NCI-H748 treated with DMSO at 0.1 percent for 48 hours (cell line): ENCODE data around the gene CD3D.
"Not testable (repeated sequence)": the region's sequence is repeated elsewhere in the genome, so short reads cannot be mapped to it uniquely, and the experiment has no call there.

ENCODE experiments used
- DNase-seq: peaks from one replicate; lab custom pipeline; 2025; lab: John Stamatoyannopoulos, UW

CD3D gene

DNA sequence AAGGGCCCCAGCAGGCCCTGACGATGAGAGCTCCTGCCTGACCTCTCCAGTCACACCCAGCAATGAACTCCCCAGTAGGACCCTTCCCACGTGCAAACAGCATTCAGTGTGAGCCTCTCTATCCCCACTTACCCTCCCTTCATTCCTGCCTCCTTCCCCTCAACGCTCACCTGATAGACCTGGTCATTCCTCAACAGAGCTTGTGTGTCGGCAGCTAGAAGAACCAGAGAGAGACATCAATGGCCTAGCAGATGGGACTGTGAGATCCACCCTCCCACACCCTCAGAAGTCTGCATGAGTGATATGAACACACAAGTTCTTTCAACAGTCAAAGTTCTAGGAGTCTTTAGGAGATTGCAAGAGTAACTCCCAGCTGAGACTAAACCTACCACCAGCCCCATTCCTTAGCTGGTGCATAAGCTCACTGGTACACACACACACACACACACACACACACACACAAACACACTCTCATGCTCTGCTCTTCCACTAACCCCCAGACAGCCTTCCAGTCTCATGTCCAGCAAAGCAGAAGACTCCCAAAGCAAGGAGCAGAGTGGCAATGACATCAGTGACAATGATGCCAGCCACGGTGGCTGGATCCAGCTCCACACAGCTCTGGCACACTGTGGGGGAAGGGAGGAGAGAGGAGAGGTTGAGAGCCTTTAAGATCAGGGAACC, 3.1 kb downstream of the CD3D start:
- DNase-seq: no peak

DNA sequence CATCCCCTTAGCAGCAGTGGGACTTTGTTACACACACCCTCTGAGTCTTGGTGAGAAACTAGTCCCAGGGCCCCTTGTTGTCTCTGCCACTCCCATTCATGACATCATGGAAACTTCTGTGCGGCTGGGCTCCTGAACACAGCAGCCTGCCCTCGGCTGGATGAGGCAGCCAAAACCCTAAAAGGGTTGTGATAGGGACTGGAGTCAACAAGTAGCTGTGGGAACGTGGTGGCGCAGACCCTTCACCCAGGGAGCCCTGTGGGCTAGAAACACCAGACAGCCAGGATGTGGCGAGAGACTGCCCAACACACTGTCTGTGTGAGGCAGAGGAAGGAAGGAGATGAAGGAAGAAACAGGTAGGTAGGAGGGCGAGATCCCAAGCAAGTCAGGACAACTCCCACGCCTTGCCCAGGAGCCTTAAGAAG, 3.9 kb downstream of the CD3D start:
- DNase-seq: no peak

GRCh38 chr11:118334745-118335144, 7.8 kb downstream of the CD3D start:
- no peak for DNase-seq

GRCh38 chr11:118328745-118329144, 13.8 kb downstream of the CD3D start:
- DNase-seq: no peak

- DNase-seq: no peak
These were observed 17.2 kb downstream of the CD3D start for GRCh38 chr11:118325283-118325682.

- DNase-seq: no peak
These were observed 19.8 kb downstream of the CD3D start for GRCh38 chr11:118322721-118323120.

GRCh38 chr11:118321386-118322082, 21.0 kb downstream of the CD3D start:
- no peak for DNase-seq

DNA sequence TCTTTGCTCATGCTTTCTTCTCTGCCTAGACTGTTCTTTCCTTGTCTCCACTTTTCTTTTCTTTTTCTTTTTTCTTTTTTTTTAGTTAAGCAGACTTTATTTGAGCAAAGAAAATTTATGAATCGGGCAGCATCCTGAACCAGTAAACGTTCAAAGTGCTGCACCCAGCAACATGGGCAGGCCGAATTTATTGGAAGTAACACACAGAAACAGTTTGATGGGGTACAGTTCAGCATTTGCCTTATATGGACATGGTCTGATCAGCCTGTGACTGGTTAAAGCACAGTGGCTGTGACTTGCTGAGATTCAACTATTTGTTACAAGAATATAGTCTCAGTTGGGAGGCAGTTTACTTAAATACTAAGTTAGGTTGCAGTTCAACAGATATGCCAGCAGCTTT, 22.0 kb downstream of the CD3D start:
- DNase-seq: no peak

GRCh38 chr11:118319337-118319707, 23.2 kb downstream of the CD3D start:
- DNase-seq: no peak

DNA sequence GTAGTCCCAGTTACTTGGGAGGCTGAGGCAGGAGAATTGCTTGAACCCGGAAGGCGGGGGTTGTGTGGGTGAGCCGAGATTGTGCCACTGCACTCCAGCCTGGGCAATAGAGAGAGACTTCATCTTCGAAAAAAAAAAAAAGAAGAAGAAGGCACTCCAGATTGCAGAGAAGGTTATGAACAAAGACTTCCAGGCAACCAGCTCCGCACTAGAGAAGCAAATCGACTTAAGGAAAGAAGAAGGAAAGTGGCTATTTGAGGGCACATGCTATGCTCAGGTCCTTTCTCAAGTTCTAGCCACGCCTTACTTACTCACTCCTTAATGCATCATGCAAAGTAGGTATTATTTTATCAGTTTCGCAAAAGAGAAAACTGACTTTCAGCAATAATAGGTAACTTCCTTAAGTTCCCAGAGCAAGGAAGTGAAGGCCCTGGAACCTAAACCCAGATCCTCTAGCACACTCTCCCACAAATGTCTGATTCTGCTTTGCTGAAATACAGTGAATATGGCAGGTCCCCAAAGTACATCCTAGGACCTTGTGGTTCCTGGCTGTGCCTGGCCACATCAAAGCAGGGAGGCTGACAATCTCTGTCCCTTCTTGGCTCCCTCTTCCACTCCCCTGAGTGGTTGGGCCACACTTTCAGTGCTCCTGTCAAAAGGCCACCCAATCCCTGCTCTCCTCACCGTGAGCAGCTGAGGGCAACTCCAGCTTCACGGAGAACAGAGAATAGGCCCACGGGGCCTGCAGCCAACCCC, 23.7 kb downstream of the CD3D start:
- DNase-seq: no peak

GRCh38 chr11:118318124-118318523, 24.4 kb downstream of the CD3D start:
- no peak for DNase-seq

GRCh38 chr11:118314988-118315411, 27.5 kb downstream of the CD3D start:
- no peak for DNase-seq

GRCh38 chr11:118313242-118313641, 29.3 kb downstream of the CD3D start:
- no peak for DNase-seq

- no peak for DNase-seq
These were observed 30.2 kb downstream of the CD3D start for GRCh38 chr11:118312328-118312727.

GRCh38 chr11:118311518-118311917, 31.0 kb downstream of the CD3D start:
- no peak for DNase-seq

DNA sequence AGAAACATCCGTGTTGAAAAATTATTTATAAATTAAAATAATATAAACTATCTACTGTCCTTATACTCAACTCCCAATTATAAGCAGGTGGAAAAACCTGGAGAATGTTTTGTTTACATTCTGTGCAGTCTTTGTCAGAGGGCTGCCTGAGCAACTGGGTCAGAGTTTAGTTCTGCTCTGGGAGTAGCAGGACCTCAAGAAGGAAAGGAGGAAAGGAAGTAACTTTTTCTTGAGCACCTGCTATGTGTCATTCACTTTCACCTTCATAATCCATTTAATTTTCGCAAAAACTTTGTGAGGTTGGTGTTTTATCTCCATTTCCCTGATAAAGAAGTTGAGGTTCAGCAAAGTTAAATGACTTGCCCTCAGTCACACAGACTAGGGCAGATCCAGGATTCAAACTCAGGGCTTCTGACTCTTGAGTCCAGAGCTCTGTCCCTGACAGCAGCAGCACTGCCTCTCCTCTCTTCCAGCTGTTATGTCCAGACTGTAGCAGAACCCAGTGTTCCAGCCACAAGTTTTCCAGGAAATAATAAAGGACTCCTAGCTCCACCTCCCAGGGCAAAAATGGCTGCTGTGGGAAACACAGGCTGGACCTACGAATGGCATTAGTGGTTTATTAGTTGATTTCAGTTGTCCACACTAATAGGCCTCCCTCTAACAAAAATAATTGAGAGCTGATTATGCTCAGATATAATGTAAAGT, 31.6 kb downstream of the CD3D start:
- no peak for DNase-seq

DNA sequence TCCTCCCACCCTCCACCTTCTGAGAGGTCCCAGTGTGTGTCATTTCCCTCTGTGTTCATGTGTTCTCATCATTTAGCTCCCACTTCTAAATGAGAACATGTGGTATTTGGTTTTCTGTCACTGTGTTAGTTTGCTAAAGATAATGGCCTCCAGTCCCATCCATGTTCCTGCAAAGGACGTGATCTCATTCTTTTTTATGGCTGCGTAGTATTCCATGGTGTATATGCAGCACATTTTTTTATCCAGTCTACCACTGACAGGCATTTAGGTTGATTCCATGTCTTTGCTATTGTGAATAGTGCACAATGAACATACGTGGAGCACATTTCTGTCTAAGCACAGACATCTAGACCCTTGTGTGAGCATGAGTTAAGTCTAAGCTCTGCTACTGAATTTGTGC, 32.2 kb downstream of the CD3D start:
- DNase-seq: no peak

GRCh38 chr11:118308995-118309528, 33.4 kb downstream of the CD3D start:
- DNase-seq: not testable (repeated sequence)

- DNase-seq: no peak
These were observed 35.9 kb downstream of the CD3D start for GRCh38 chr11:118306556-118306955.

DNA sequence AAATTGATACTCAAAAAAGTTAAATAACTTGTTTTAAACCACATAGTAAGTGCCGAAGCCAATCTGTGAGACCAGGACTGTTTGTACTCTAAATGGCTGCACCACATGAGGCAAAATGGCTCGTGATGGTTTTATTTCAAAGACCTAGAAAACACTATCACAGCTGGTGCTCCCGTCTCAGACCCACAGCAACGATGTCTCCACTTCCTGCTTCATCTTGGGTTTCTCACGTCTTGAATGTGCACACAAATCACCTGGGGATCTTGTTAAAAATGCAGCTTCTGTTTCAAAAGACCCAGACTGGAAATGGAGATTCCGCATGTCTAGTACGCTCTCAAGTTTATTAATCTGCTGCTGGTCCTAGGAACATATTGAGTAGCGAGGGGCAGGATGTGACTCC, 36.8 kb downstream of the CD3D start:
- DNase-seq: no peak

GRCh38 chr11:118304568-118305248, 37.8 kb downstream of the CD3D start, which contains the start of gene CD3E:
CD3E (plus strand) TSS chr11:118304730; CDS start chr11:118304953, 223 bp downstream.
- DNase-seq: no peak

DNA sequence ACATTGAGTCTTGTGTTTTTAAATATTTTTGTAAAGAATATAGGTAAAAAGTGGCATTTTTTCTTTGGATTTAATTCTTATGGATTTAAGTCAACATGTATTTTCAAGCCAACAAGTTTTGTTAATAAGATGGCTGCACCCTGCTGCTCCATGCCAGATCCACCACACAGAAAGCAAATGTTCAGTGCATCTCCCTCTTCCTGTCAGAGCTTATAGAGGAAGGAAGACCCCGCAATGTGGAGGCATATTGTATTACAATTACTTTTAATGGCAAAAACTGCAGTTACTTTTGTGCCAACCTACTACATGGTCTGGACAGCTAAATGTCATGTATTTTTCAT, 38.3 kb downstream of the CD3D start:
- no peak for DNase-seq
